ENCODE data around the gene HPSE2.

HPSE2 gene

GRCh38 chr10:98971464-98971863 is 264.2 kb downstream of the HPSE2 start:
- no peak overlapping the region for H3K4me3 ChIP-seq (ENCODE audit: low read length)
- no peaks in the 10 kb centered on the region for H3K4me1 ChIP-seq (ENCODE audit: control insufficient read depth, insufficient read depth, low read length)
- H3K36me3 ChIP-seq (ENCODE audit: control insufficient read depth, insufficient read depth, low read length): no peaks in the 10 kb centered on the region
- H3K27me3 ChIP-seq (ENCODE audit: control insufficient read depth, insufficient read depth, low read length): no peaks in the 10 kb centered on the region
- H3K9ac ChIP-seq (ENCODE audit: low read length): no peak overlapping the region
- no peak overlapping the region for H3K27ac ChIP-seq (ENCODE audit: low read depth, low read length)

- Histone ChIP-seq H3K27me3 (ENCODE audit: control insufficient read depth, insufficient read depth, low read length) (no peaks in the 10 kb centered on the region), H3K27ac (ENCODE audit: low read depth, low read length) (no peak overlapping the region), H3K9ac (ENCODE audit: low read length) (no peak overlapping the region), H3K4me1 (ENCODE audit: control insufficient read depth, insufficient read depth, low read length) (no peaks in the 10 kb centered on the region), H3K4me3 (ENCODE audit: low read length) (no peak overlapping the region), H3K36me3 (ENCODE audit: control insufficient read depth, insufficient read depth, low read length) (no peaks in the 10 kb centered on the region)
Measured at GRCh38 chr10:98967601-98968000, 268.1 kb downstream of the HPSE2 start.

GRCh38 chr10:98963608-98964007 is 272.0 kb downstream of the HPSE2 start:
- Histone ChIP-seq H3K4me3 (ENCODE audit: low read length) (no peak overlapping the region), H3K27me3 (ENCODE audit: control insufficient read depth, insufficient read depth, low read length) (no peaks in the 10 kb centered on the region)

GRCh38 chr10:98959379-98959778 is 276.3 kb downstream of the HPSE2 start:
- peaks cover 14% of the 10 kb centered on the region for H3K4me1 ChIP-seq (ENCODE audit: control insufficient read depth, insufficient read depth, low read length)
- H3K36me3 ChIP-seq (ENCODE audit: control insufficient read depth, insufficient read depth, low read length): no peaks in the 10 kb centered on the region
- no peaks in the 10 kb centered on the region for H3K27me3 ChIP-seq (ENCODE audit: control insufficient read depth, insufficient read depth, low read length)
- H3K4me3 ChIP-seq (ENCODE audit: low read length): no peak overlapping the region
- H3K27ac ChIP-seq (ENCODE audit: low read depth, low read length): peak overlapping the region; percentile 10
- H3K9ac ChIP-seq (ENCODE audit: low read length): no peak overlapping the region

More at GRCh38 chr10:98963608-98964007, 272.0 kb downstream of the HPSE2 start:
- H3K36me3 ChIP-seq (ENCODE audit: control insufficient read depth, insufficient read depth, low read length): no peaks in the 10 kb centered on the region
- no peak overlapping the region for H3K27ac ChIP-seq (ENCODE audit: low read depth, low read length)
- H3K4me1 ChIP-seq (ENCODE audit: control insufficient read depth, insufficient read depth, low read length): peaks cover 6% of the 10 kb centered on the region
- no peak overlapping the region for H3K9ac ChIP-seq (ENCODE audit: low read length)

GRCh38 chr10:98957801-98958200 is 277.9 kb downstream of the HPSE2 start:
- Histone ChIP-seq H3K36me3 (ENCODE audit: control insufficient read depth, insufficient read depth, low read length) (no peaks in the 10 kb centered on the region), H3K4me3 (ENCODE audit: low read length) (no peak overlapping the region), H3K27ac (ENCODE audit: low read depth, low read length) (no peak overlapping the region), H3K27me3 (ENCODE audit: control insufficient read depth, insufficient read depth, low read length) (no peaks in the 10 kb centered on the region), H3K9ac (ENCODE audit: low read length) (no peak overlapping the region), H3K4me1 (ENCODE audit: control insufficient read depth, insufficient read depth, low read length) (peaks cover 14% of the 10 kb centered on the region)

GRCh38 chr10:98956576-98957260 is 278.9 kb downstream of the HPSE2 start:
- Histone ChIP-seq H3K27me3 (ENCODE audit: control insufficient read depth, insufficient read depth, low read length) (no peaks in the 10 kb centered on the region), H3K4me1 (ENCODE audit: control insufficient read depth, insufficient read depth, low read length) (peaks cover 14% of the 10 kb centered on the region), H3K27ac (ENCODE audit: low read depth, low read length) (no peak overlapping the region), H3K36me3 (ENCODE audit: control insufficient read depth, insufficient read depth, low read length) (no peaks in the 10 kb centered on the region), H3K9ac (ENCODE audit: low read length) (no peak overlapping the region), H3K4me3 (ENCODE audit: low read length) (no peak overlapping the region)

- Histone ChIP-seq H3K27ac (ENCODE audit: low read depth, low read length) (no peak overlapping the region), H3K4me3 (ENCODE audit: low read length) (no peak overlapping the region), H3K27me3 (ENCODE audit: control insufficient read depth, insufficient read depth, low read length) (no peaks in the 10 kb centered on the region), H3K9ac (ENCODE audit: low read length) (no peak overlapping the region), H3K36me3 (ENCODE audit: control insufficient read depth, insufficient read depth, low read length) (no peaks in the 10 kb centered on the region), H3K4me1 (ENCODE audit: control insufficient read depth, insufficient read depth, low read length) (peaks cover 7% of the 10 kb centered on the region)
Measured at GRCh38 chr10:98953251-98953650, 282.4 kb downstream of the HPSE2 start.

- no peak overlapping the region for H3K4me3 ChIP-seq (ENCODE audit: low read length)
- H3K4me1 ChIP-seq (ENCODE audit: control insufficient read depth, insufficient read depth, low read length): no peaks in the 10 kb centered on the region
- no peaks in the 10 kb centered on the region for H3K27me3 ChIP-seq (ENCODE audit: control insufficient read depth, insufficient read depth, low read length)
- no peak overlapping the region for H3K27ac ChIP-seq (ENCODE audit: low read depth, low read length)
- H3K36me3 ChIP-seq (ENCODE audit: control insufficient read depth, insufficient read depth, low read length): no peaks in the 10 kb centered on the region
- no peak overlapping the region for H3K9ac ChIP-seq (ENCODE audit: low read length)
Measured at GRCh38 chr10:98951269-98952000, 284.2 kb downstream of the HPSE2 start.

GRCh38 chr10:98950106-98950505 is 285.5 kb downstream of the HPSE2 start:
- H3K4me3 ChIP-seq (ENCODE audit: low read length): no peak overlapping the region
- H3K27me3 ChIP-seq (ENCODE audit: control insufficient read depth, insufficient read depth, low read length): no peaks in the 10 kb centered on the region
- H3K36me3 ChIP-seq (ENCODE audit: control insufficient read depth, insufficient read depth, low read length): no peaks in the 10 kb centered on the region
- no peak overlapping the region for H3K9ac ChIP-seq (ENCODE audit: low read length)
- H3K4me1 ChIP-seq (ENCODE audit: control insufficient read depth, insufficient read depth, low read length): no peaks in the 10 kb centered on the region
- no peak overlapping the region for H3K27ac ChIP-seq (ENCODE audit: low read depth, low read length)

GRCh38 chr10:98949306-98949705 is 286.3 kb downstream of the HPSE2 start:
- Histone ChIP-seq H3K4me3 (ENCODE audit: low read length) (no peak overlapping the region), H3K9ac (ENCODE audit: low read length) (no peak overlapping the region), H3K4me1 (ENCODE audit: control insufficient read depth, insufficient read depth, low read length) (no peaks in the 10 kb centered on the region), H3K36me3 (ENCODE audit: control insufficient read depth, insufficient read depth, low read length) (no peaks in the 10 kb centered on the region), H3K27ac (ENCODE audit: low read depth, low read length) (no peak overlapping the region), H3K27me3 (ENCODE audit: control insufficient read depth, insufficient read depth, low read length) (no peaks in the 10 kb centered on the region)

- no peaks in the 10 kb centered on the region for H3K4me1 ChIP-seq (ENCODE audit: control insufficient read depth, insufficient read depth, low read length)
- H3K4me3 ChIP-seq (ENCODE audit: low read length): no peak overlapping the region
- no peak overlapping the region for H3K27ac ChIP-seq (ENCODE audit: low read depth, low read length)
- no peaks in the 10 kb centered on the region for H3K36me3 ChIP-seq (ENCODE audit: control insufficient read depth, insufficient read depth, low read length)
- no peak overlapping the region for H3K9ac ChIP-seq (ENCODE audit: low read length)
- H3K27me3 ChIP-seq (ENCODE audit: control insufficient read depth, insufficient read depth, low read length): no peaks in the 10 kb centered on the region
Measured at GRCh38 chr10:98943681-98944080, 292.0 kb downstream of the HPSE2 start.

- H3K36me3 ChIP-seq (ENCODE audit: control insufficient read depth, insufficient read depth, low read length): no peaks in the 10 kb centered on the region
- H3K4me3 ChIP-seq (ENCODE audit: low read length): no peak overlapping the region
- no peak overlapping the region for H3K27ac ChIP-seq (ENCODE audit: low read depth, low read length)
- no peaks in the 10 kb centered on the region for H3K4me1 ChIP-seq (ENCODE audit: control insufficient read depth, insufficient read depth, low read length)
- no peak overlapping the region for H3K9ac ChIP-seq (ENCODE audit: low read length)
- H3K27me3 ChIP-seq (ENCODE audit: control insufficient read depth, insufficient read depth, low read length): no peaks in the 10 kb centered on the region
Measured at GRCh38 chr10:98929709-98930108, 305.9 kb downstream of the HPSE2 start.

- H3K4me3 ChIP-seq (ENCODE audit: low read length): no peak overlapping the region
- no peaks in the 10 kb centered on the region for H3K36me3 ChIP-seq (ENCODE audit: control insufficient read depth, insufficient read depth, low read length)
- H3K27me3 ChIP-seq (ENCODE audit: control insufficient read depth, insufficient read depth, low read length): no peaks in the 10 kb centered on the region
- H3K9ac ChIP-seq (ENCODE audit: low read length): no peak overlapping the region
- no peak overlapping the region for H3K27ac ChIP-seq (ENCODE audit: low read depth, low read length)
- peaks cover 4% of the 10 kb centered on the region for H3K4me1 ChIP-seq (ENCODE audit: control insufficient read depth, insufficient read depth, low read length)
Measured at GRCh38 chr10:98925651-98926050, 310.0 kb downstream of the HPSE2 start.
